ENCODE data around the gene COL18A1.

DNA sequence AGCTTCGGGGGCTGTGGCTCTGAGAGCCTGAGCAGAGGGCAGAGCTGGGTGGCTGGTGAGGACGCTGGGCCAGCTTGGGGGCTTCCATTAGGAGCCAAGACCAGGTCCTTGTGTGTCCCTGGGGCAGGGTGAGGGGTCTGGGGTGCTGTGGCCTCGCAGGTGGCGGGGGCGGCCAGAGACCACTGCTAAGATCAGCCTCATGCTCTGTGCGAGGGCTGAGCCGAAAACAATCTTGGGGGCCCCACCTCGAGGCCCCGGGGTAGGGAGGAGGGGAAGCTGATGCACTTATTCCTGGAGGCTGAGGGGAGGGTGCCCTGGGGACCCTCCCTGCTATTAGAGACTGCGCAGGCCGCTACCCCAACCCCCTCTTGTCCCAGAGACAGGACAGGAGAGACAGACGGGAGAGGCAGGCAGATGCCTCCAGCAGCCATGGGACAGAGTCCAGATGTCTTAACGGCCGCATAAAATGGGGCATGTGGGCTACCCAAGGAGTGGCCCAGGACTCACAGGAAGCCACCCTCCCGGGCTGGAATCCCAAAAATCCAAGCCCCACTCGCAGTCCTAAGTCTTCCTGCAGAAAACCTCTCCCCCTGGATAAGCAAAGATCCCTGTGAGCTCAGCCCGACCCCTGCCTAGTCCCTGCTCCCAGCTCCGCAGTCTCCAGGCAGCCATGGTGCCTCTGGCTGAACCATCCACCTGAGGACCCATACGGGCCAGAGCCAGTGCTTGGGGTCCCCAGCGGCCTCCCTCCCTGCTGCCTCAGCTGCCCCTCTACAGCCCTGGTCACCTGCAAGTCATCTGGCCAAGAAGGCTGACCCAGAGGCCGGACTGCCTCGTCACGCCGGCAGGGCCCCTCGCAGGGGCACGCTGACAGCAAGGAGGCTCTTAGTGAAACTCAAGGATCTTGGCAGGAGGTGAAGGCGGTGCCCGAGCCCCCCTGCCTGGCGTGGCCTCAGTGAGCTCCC, 43.6 kb upstream of the COL18A1 start:
- TF ChIP-seq CTCF (IDR thresholded peaks at IDR 0.05) (no peak), POLR2A (IDR thresholded peaks at IDR 0.05) (no peak)
